Keratinocyte (primary cell): ENCODE results near the gene ZNF283. TPM values are rescaled to one million over a fixed set of nuclear protein-coding genes. Genes with fewer than 3 reads are reported as not detected.

ENCODE experiments used
- DNase-seq: peaks from one replicate; pipeline ENCODE4 v3.0.0-alpha.2; 2011; ENCODE audit warnings: low read depth, missing footprints, low spot score
- FAIRE-seq: peaks from 2 replicates; lab custom pipeline; 2011; peaks lifted over from hg19 to GRCh38; lab: Jason Lieb, UNC
- H2AFZ ChIP-seq: 2 replicates; pipeline ENCODE4 v1.6.0; 2012; ENCODE audit warnings: low read length, control low read depth, inconsistent platforms; ENCODE audit not compliant: control insufficient read depth
- H3K27ac ChIP-seq: 2 replicates; pipeline ENCODE4 v1.5.1; 2011; ENCODE audit warnings: low read length; ENCODE audit not compliant: control insufficient read depth, insufficient read depth
- H3K27me3 ChIP-seq: 3 replicates; pipeline ENCODE4 v1.6.0; 2011; ENCODE audit warnings: low read length; ENCODE audit not compliant: control insufficient read depth, insufficient read depth; ENCODE audit errors: extremely low read depth
- H3K36me3 ChIP-seq, 2 experiments: 2 replicates in 1 of 2; 3 replicates in 1 of 2; pipeline ENCODE4 v1.5.1; 2011; ENCODE audit warnings: low read length in 2 of 2, mild to moderate bottlenecking in 1 of 2; ENCODE audit not compliant: control insufficient read depth in 2 of 2, insufficient read depth in 2 of 2; ENCODE audit errors: extremely low read depth in 1 of 2
- H3K4me1 ChIP-seq: 3 replicates; pipeline ENCODE4 v1.5.1; 2011; ENCODE audit warnings: low read length; ENCODE audit not compliant: control insufficient read depth, insufficient read depth; ENCODE audit errors: extremely low read depth
- H3K4me2 ChIP-seq: 3 replicates; pipeline ENCODE4 v1.6.0; 2011; ENCODE audit warnings: low read depth, low read length; ENCODE audit not compliant: control insufficient read depth, insufficient read depth; ENCODE audit errors: extremely low read depth
- H3K4me3 ChIP-seq, 3 experiments: fragments of 200-600 bp in 1 of 3; sonication (generic) in 1 of 3; 2 replicates in 2 of 3; 3 replicates in 1 of 3; pipeline ENCODE4 v1.5.1; 2011 to 2016; ENCODE audit warnings: low read length in 3 of 3, mild to moderate bottlenecking in 3 of 3, control low read depth in 2 of 3, inconsistent platforms in 1 of 3, low read depth in 1 of 3, mixed read lengths in 1 of 3, mixed run types in 1 of 3, moderate library complexity in 1 of 3; ENCODE audit not compliant: control insufficient read depth in 2 of 3, insufficient read depth in 2 of 3; ENCODE audit errors: extremely low read depth in 1 of 3
- H3K79me2 ChIP-seq: 2 replicates; pipeline ENCODE4 v1.6.0; 2012; ENCODE audit warnings: low read length; ENCODE audit not compliant: control insufficient read depth, insufficient read depth
- H3K9ac ChIP-seq: 3 replicates; pipeline ENCODE4 v1.6.0; 2011; ENCODE audit warnings: low read length; ENCODE audit not compliant: control insufficient read depth, insufficient read depth; ENCODE audit errors: extremely low read depth
- H3K9me1 ChIP-seq: 3 replicates; pipeline ENCODE4 v1.6.0; 2011; ENCODE audit warnings: low read length; ENCODE audit not compliant: control insufficient read depth, insufficient read depth; ENCODE audit errors: extremely low read depth
- H3K9me3 ChIP-seq: 2 replicates; pipeline ENCODE4 v1.5.1; 2012; ENCODE audit warnings: low read depth, low read length; ENCODE audit not compliant: control insufficient read depth
- H4K20me1 ChIP-seq: 3 replicates; pipeline ENCODE4 v1.6.0; 2011; ENCODE audit warnings: low read length; ENCODE audit not compliant: control insufficient read depth, insufficient read depth; ENCODE audit errors: extremely low read depth
- EZH2 ChIP-seq: IDR thresholded peaks from one replicate; pipeline ENCODE4 v1.6.1; 2012; ENCODE audit warnings: inconsistent platforms, mild to moderate bottlenecking, low read length, moderate library complexity
- dilution Hi-C: fragments of 300-500 bp; cut with MboI; formaldehyde crosslinking; loops from one replicate; pipeline ENCODE4 v1.7.0; 2020; ENCODE audit warnings: low sequenced_read_pairs; ENCODE audit not compliant: extremely low pct_ligation_motif_present
- polyA plus RNA-seq, 5 experiments: library from polyadenylated mRNA; depleted of rRNA in 3 of 5; stranded (reverse) in 3 of 5; stranded (forward) in 1 of 5; unstranded in 1 of 5; fragments of >200 nt; gene quantifications; 1 replicate in 1 of 5; 2 replicates in 3 of 5; 3 replicates in 1 of 5; pipeline versions ENCODE4 v1.2.1 to v1.2.3, GENCODE V29; 2011 to 2012; ENCODE audit warnings: missing spikeins in 2 of 5, low read depth in 1 of 5, low replicate concordance in 1 of 5
- TF ChIP-seq, protein P1 (sequence below), 3 experiments: IDR thresholded peaks in 1 of 3; conservative IDR thresholded peaks in 1 of 3; optimal IDR thresholded peaks in 1 of 3; 2 replicates in 2 of 3; 3 replicates in 1 of 3; pipeline versions ENCODE3 to v1.5.1; 2011; ENCODE audit warnings: low read length in 3 of 3, mild to moderate bottlenecking in 3 of 3, moderate library complexity in 2 of 3, control low read depth in 1 of 3, inconsistent platforms in 1 of 3; ENCODE audit not compliant: insufficient read depth in 2 of 3; ENCODE audit errors: extremely low read depth in 1 of 3

The ZNF283 gene
- polyA plus RNA-seq, 1 donor (not counting 4 experiments of a cell fraction or from before 2014, with no cell fraction given): 7.7 TPM

DNA sequence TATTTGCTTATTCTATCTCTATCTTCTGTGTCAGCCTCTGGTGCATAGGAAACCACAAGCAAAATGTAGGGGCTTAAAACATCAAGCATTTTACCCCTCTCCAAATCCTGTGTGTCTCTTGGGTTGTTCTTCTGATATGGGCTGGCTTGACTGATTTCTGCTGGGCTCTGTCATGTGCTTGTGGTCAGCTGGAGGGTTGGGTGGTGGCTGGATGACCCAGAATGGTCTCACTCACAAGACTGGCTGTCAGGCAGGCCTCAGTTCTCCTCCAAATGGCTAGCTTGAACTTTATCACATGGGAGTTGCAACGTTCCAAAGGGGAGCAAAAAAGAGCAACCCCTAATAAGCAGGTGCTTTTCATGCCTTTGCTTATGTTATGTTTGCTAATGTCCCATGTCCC lies 15.3 kb upstream of the ZNF283 start:
- H3K36me3 ChIP-seq: no peaks in the 10 kb centered on the region
- no peak overlapping the region for H3K4me3 ChIP-seq
- no peaks in the 10 kb centered on the region for H3K9me1 ChIP-seq
- no peaks in the 10 kb centered on the region for H3K27me3 ChIP-seq
- DNase-seq (no peak), FAIRE-seq (no peak)
- no peak overlapping the region for H3K9ac ChIP-seq
- dilution Hi-C loops: no loop called here
- H3K4me2 ChIP-seq: no peak overlapping the region
- H3K4me1 ChIP-seq: peaks cover 3% of the 10 kb centered on the region
- H2AFZ ChIP-seq: no peak overlapping the region
- H3K27ac ChIP-seq: no peak overlapping the region
- no peaks in the 10 kb centered on the region for H3K9me3 ChIP-seq
- H3K79me2 ChIP-seq: no peaks in the 10 kb centered on the region
- TF ChIP-seq, protein P1, sequence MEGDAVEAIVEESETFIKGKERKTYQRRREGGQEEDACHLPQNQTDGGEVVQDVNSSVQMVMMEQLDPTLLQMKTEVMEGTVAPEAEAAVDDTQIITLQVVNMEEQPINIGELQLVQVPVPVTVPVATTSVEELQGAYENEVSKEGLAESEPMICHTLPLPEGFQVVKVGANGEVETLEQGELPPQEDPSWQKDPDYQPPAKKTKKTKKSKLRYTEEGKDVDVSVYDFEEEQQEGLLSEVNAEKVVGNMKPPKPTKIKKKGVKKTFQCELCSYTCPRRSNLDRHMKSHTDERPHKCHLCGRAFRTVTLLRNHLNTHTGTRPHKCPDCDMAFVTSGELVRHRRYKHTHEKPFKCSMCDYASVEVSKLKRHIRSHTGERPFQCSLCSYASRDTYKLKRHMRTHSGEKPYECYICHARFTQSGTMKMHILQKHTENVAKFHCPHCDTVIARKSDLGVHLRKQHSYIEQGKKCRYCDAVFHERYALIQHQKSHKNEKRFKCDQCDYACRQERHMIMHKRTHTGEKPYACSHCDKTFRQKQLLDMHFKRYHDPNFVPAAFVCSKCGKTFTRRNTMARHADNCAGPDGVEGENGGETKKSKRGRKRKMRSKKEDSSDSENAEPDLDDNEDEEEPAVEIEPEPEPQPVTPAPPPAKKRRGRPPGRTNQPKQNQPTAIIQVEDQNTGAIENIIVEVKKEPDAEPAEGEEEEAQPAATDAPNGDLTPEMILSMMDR (optimal IDR thresholded peaks at IDR 0.05 in 1 of 3, IDR thresholded peaks at IDR 0.05 in 1 of 3, conservative IDR thresholded peaks at IDR 0.05 in 1 of 3; ENCODE audit: extremely low read depth in 1 of 3, insufficient read depth in 2 of 3, low read length in 3 of 3): no peak
- no peak for TF ChIP-seq EZH2
- no peaks in the 10 kb centered on the region for H4K20me1 ChIP-seq

DNA sequence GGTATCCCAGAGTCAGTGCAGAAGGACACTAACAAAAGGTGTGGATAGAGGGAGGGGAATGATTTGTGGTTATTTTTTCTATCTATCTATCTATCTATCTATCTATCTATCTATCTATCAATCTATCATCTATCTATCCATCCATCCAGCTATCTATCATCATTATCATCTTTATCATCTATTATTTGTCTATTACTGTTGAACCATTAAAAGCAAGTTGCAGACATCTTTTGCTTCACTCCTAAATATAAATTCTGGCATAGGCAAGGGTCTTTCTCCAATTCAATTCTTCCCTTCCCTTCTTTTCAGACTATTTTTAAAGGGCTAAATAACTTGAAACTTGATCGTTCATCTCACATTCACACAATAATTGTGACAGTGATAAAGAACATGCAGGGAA lies 14.9 kb upstream of the ZNF283 start:
- Histone ChIP-seq H3K9me3 (no peaks in the 10 kb centered on the region), H4K20me1 (no peaks in the 10 kb centered on the region), H2AFZ (no peak overlapping the region), H3K9ac (no peak overlapping the region), H3K27me3 (no peaks in the 10 kb centered on the region), H3K36me3 (no peaks in the 10 kb centered on the region), H3K9me1 (no peaks in the 10 kb centered on the region), H3K4me1 (no peaks in the 10 kb centered on the region), H3K4me3 (no peak overlapping the region), H3K79me2 (no peaks in the 10 kb centered on the region), H3K4me2 (no peak overlapping the region), H3K27ac (no peak overlapping the region)
- DNase-seq: no peak
- FAIRE-seq: no peak
- no peak for TF ChIP-seq EZH2
- dilution Hi-C loops: no loop called here

DNA sequence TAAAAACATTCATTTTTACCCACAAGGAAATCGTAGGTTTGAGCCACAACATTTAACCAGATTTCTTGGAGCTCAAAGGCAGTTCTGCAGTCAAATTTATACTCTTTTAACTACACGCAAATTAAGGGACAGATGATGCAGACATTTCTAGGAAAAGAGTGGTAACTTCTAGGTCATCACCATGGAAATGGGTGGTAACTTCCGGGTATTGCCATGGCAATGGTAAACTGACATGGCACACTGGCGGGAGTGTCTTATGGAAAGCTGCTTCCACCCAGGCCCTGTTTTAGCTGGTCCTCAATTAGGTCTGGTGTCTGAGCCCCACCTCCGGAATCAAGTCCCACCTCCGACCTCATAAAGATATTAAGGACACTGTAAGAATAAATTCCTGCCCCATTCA lies 14.4 kb upstream of the ZNF283 start:
- Histone ChIP-seq H3K27me3 (no peaks in the 10 kb centered on the region), H4K20me1 (no peaks in the 10 kb centered on the region), H3K9ac (no peak overlapping the region), H3K4me1 (no peaks in the 10 kb centered on the region), H3K36me3 (no peaks in the 10 kb centered on the region), H3K9me1 (no peaks in the 10 kb centered on the region), H3K27ac (no peak overlapping the region), H3K79me2 (no peaks in the 10 kb centered on the region), H3K9me3 (no peaks in the 10 kb centered on the region), H3K4me2 (no peak overlapping the region), H2AFZ (no peak overlapping the region), H3K4me3 (no peak overlapping the region)
- DNase-seq (no peak), FAIRE-seq (no peak)
- TF ChIP-seq, protein P1 (optimal IDR thresholded peaks at IDR 0.05 in 1 of 3, IDR thresholded peaks at IDR 0.05 in 1 of 3, conservative IDR thresholded peaks at IDR 0.05 in 1 of 3; ENCODE audit: extremely low read depth in 1 of 3, insufficient read depth in 2 of 3, low read length in 3 of 3): no peak
- TF ChIP-seq EZH2: no peak
- dilution Hi-C loops: no loop called here
